GM20431 (cell line): ENCODE results near the gene TFRC.
"Not testable (repeated sequence)": the region's sequence is repeated elsewhere in the genome, so short reads cannot be mapped to it uniquely, and the experiment has no call there.

ENCODE experiments used
- in situ Hi-C: fragments of 300-500 bp; cut with MseI, MboI; formaldehyde crosslinking; loops from one replicate; pipeline ENCODE4 v1.15.0; 2020; ENCODE audit warnings: low sequenced_read_pairs; ENCODE audit not compliant: unreplicated experiment

Gene TFRC

GRCh38 chr3:196051282-196052076 is 30.4 kb downstream of the TFRC start:
- in situ Hi-C loops: no loop called here

- in situ Hi-C loops: no loop called here
Measured at GRCh38 chr3:196050597-196050996, 31.3 kb downstream of the TFRC start.

GRCh38 chr3:196049653-196050052 is 32.2 kb downstream of the TFRC start:
- in situ Hi-C loops: no loop called here

- in situ Hi-C loops: no loop called here
Measured at GRCh38 chr3:196048922-196049598, 32.8 kb downstream of the TFRC start.

GRCh38 chr3:196047391-196048030 is 34.4 kb downstream of the TFRC start:
- in situ Hi-C loops: no loop called here

GRCh38 chr3:196044513-196044912 is 37.4 kb downstream of the TFRC start:
- in situ Hi-C loops: no loop called here

GRCh38 chr3:196042673-196043072 is 39.2 kb downstream of the TFRC start:
- in situ Hi-C loops: no loop called here

GRCh38 chr3:196039359-196039758 is 42.5 kb downstream of the TFRC start:
- in situ Hi-C loops: no loop called here

GRCh38 chr3:196026059-196026458 is 55.8 kb downstream of the TFRC start:
- in situ Hi-C loops: not testable (repeated sequence)

- in situ Hi-C loops: no loop called here
Measured at GRCh38 chr3:196024968-196025367, 56.9 kb downstream of the TFRC start.

GRCh38 chr3:196023947-196024346 is 57.9 kb downstream of the TFRC start:
- in situ Hi-C loops: no loop called here

GRCh38 chr3:196022499-196022878 is 59.4 kb downstream of the TFRC start:
- in situ Hi-C loops: not testable (repeated sequence)

GRCh38 chr3:196020373-196020772 is 61.5 kb downstream of the TFRC start:
- in situ Hi-C loops: no loop called here

- in situ Hi-C loops: not testable (repeated sequence)
Measured at GRCh38 chr3:196019576-196019975, 62.3 kb downstream of the TFRC start.

GRCh38 chr3:196018159-196018558 is 63.7 kb downstream of the TFRC start:
- in situ Hi-C loops: not testable (repeated sequence)

GRCh38 chr3:196016485-196016884 is 65.4 kb downstream of the TFRC start:
- in situ Hi-C loops: no loop called here

- in situ Hi-C loops: no loop called here
Measured at GRCh38 chr3:196016059-196016458, 65.8 kb downstream of the TFRC start.

- in situ Hi-C loops: no loop called here
Measured at GRCh38 chr3:196013587-196014487, 68.1 kb downstream of the TFRC start.

GRCh38 chr3:196012941-196013476 is 68.9 kb downstream of the TFRC start:
- in situ Hi-C loops: no loop called here

- in situ Hi-C loops: no loop called here
Measured at GRCh38 chr3:196012481-196012880, 69.4 kb downstream of the TFRC start.
